ENCODE results near the gene ZBTB21. TPM values are rescaled to one million over a fixed set of nuclear protein-coding genes. Genes with fewer than 3 reads are reported as not detected.

The ZBTB21 gene
- total and polyA plus RNA-seq, 9 of the 15 experiments (the other 6 are each of a cell fraction or from before 2014, with no cell fraction given) = 2.2 to 15.2 (median 8.7) TPM

DNA sequence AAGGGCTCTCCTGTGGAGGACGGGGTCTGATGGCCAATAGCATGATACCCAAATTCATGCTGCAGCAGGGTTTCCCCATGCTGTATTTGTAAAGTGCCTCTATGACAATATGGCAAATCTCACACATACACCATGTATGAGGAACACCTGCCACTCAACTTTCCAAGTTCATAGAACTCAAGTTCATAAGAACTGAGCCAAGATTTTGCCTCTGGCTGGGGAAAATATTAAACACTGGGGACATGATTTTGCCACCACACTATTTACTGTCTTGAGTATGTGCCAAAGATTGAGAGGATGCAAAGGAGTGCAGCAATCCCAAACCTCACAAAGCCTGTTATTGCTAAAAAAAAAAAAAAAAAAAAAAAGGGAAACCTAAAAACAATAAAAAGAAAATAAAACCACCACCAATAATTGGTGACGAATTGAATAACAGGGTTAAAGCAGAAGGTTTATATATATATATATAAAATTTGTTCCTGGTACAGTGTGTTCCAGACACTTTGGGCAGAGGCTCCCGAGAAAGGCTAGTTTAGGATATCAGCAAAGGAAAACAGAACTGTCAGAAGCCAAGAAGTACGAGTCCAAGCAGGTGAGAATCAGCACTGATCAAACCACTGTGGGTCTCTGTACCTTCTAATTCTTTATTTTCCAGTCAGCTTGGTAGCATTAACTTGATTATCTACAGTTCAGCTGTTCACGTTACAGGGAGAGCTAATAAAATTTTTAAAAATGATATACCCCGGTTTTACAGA lies 24.3 kb downstream of the ZBTB21 start:
- no peaks in the 10 kb centered on the region for H3K9me3 ChIP-seq (replicated peaks; ENCODE audit: control insufficient read depth, insufficient read depth, low read depth, low read length)
- intact Hi-C loops (cut with micrococcal nuclease) (no loop called here), in situ Hi-C loops (cut with MboI) (no loop called here)
- H3K9ac ChIP-seq (ENCODE audit: insufficient read depth in 1 of 2, low read depth in 2 of 2, low read length in 2 of 2) = no peak overlapping the region
- DNase-seq (ENCODE audit: extremely low read depth in 1 of 4, low spot score in 3 of 4) (no peak), FAIRE-seq (no peak), ATAC-seq (no peak)
- H4K20me1 ChIP-seq (replicated peaks; ENCODE audit: control insufficient read depth, insufficient read depth, low read length) = no peaks in the 10 kb centered on the region
- H3K36me3 ChIP-seq (ENCODE audit: control insufficient read depth, insufficient read depth, low read length) = peaks cover 5% of the 10 kb centered on the region; the same call in 1 of the 3 replicates
- no peak overlapping the region for H2AFZ ChIP-seq (ENCODE audit: low read depth, low read length)
- no peaks in the 10 kb centered on the region for H3K79me2 ChIP-seq (ENCODE audit: control insufficient read depth, insufficient read depth, low read length)
- CTCF ChIA-PET (ENCODE audit: low intra/inter-chr PET ratio) = no interaction called here
- BruUV-seq (replicated peaks) = no TSS peak
- H3K4me3 ChIP-seq = no peak overlapping the region
- no peaks in the 10 kb centered on the region for H3K9me1 ChIP-seq (ENCODE audit: control insufficient read depth, insufficient read depth, low read length)
- H3K27me3 ChIP-seq (ENCODE audit: control insufficient read depth in 2 of 2, insufficient read depth in 2 of 2, low read length in 2 of 2) = no peaks in the 10 kb centered on the region
- H3K27ac ChIP-seq (ENCODE audit: extremely low read depth, low read depth, low read length) = no peak overlapping the region
- no peaks in the 10 kb centered on the region for H3K4me1 ChIP-seq (replicated peaks in 1 of 2; ENCODE audit: control insufficient read depth in 2 of 2, insufficient read depth in 2 of 2, low read length in 2 of 2)
- WGBS (ENCODE audit: insufficient coverage, low coverage, missing lambda C conversion rate) = 9% methylated on average over 6 of the region's 6 CpGs
- no peak overlapping the region for H3K4me2 ChIP-seq (ENCODE audit: insufficient read depth, low read length)
- POLR2A ChIA-PET = interaction anchor here (0.8 kb wide), 1 partner anchor 19 kb away, joined by 3 read pairs; no protein-coding TSS in a partner anchor
- TF ChIP-seq HDGF (IDR thresholded peaks at IDR 0.05) (no peak), HNRNPLL (IDR thresholded peaks at IDR 0.05; ENCODE audit: low read depth, low read length, poor library complexity, severe bottlenecking) (no peak), EGR1 (conservative IDR thresholded peaks at IDR 0.05) (no peak), RCOR1 (IDR thresholded peaks at IDR 0.05; ENCODE audit: borderline replicate concordance in 1 of 2, low read depth in 2 of 2, low read length in 2 of 2) (no peak), KAT8 (IDR thresholded peaks at IDR 0.05; ENCODE audit: low read depth) (no peak), ZKSCAN3 (CRISPR knock-in tag; IDR thresholded peaks at IDR 0.05) (no peak), ZNF445 (CRISPR knock-in tag; IDR thresholded peaks at IDR 0.05; ENCODE audit: low read depth) (no peak), BDP1 (IDR thresholded peaks at IDR 0.05; ENCODE audit: insufficient read depth, insufficient read length) (no peak), FOSL1 (tag; conservative IDR thresholded peaks at IDR 0.05) (no peak)
- TF ChIP-seq, protein P1, sequence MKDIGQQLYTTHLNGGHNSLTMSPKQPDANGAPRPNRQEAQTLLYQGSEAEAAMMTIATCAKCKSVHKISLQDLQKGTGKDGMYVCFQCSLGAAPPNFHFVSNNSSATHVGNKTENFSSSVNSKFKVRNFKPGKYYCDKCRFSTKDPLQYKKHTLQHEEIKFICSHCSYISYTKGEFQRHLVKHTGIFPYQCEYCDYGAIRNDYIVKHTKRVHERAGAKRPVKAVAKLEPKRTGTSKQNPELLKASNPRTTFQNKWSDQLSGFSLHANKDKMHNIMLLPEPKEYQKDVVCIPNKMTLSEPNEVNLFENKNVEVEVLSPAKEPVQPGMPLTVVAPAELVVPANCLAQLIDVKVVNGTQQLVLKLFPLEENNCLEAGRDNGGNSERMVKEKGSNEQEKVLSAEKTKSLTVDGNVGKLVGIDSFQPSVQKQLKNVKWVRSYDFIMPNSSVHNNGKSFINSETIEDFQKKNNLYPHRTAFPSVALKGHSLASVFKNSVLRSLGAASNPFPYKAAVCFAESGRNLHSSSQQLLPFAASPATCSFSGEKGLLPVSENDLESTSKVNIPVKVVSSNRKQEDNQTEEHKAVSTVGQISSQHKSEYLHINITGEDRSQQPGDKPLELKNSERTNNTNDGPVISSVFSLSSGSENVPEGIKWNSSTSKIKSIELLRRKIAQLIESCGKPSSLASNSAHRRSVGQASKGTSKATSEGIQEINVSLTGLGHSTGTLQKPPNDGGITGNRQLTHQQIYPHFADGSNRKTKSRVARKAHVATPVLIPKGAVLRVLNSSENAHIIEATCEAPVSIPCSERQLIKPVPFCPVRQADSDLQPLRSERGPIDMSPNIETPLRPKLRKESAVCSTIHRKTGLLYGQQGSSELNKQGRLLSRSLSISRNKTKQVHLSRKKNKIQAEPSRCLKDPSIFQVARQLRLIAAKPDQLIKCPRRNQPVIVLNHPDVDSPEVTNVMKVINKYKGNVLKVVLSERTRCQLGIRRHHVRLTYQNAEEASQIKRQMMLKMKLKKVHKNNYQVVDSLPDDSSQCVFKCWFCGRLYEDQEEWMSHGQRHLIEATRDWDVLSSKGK (CRISPR knock-in tag; IDR thresholded peaks at IDR 0.05) = no peak
- TF ChIP-seq, protein P2, sequence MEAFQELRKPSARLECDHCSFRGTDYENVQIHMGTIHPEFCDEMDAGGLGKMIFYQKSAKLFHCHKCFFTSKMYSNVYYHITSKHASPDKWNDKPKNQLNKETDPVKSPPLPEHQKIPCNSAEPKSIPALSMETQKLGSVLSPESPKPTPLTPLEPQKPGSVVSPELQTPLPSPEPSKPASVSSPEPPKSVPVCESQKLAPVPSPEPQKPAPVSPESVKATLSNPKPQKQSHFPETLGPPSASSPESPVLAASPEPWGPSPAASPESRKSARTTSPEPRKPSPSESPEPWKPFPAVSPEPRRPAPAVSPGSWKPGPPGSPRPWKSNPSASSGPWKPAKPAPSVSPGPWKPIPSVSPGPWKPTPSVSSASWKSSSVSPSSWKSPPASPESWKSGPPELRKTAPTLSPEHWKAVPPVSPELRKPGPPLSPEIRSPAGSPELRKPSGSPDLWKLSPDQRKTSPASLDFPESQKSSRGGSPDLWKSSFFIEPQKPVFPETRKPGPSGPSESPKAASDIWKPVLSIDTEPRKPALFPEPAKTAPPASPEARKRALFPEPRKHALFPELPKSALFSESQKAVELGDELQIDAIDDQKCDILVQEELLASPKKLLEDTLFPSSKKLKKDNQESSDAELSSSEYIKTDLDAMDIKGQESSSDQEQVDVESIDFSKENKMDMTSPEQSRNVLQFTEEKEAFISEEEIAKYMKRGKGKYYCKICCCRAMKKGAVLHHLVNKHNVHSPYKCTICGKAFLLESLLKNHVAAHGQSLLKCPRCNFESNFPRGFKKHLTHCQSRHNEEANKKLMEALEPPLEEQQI (IDR thresholded peaks at IDR 0.05) = no peak

Data from K562 (cell line).